SJSA1 (cell line): ENCODE measurements around the gene CHST11. TPM values are rescaled to one million over a fixed set of nuclear protein-coding genes. Genes with fewer than 3 reads are reported as not detected.

Experiments used
- DNase-seq, 2 experiments: peaks; one replicate each; pipeline ENCODE4 v3.0.0-alpha.2; 2015 to 2020; ENCODE audit warnings: low spot score in 2 of 2, low read depth in 1 of 2
- H3K27ac ChIP-seq: fragments of 250-450 bp; sonication (Bioruptor Pico); 2 replicates; pipeline ENCODE4 v1.5.1; 2020; ENCODE audit warnings: mild to moderate bottlenecking, moderate library complexity
- H3K27me3 ChIP-seq: fragments of 250-450 bp; sonication (Bioruptor Pico); replicated peaks from 2 replicates; pipeline ENCODE4 v1.5.1; 2020; ENCODE audit warnings: mild to moderate bottlenecking, moderate library complexity
- H3K36me3 ChIP-seq: fragments of 250-450 bp; sonication (Bioruptor Pico); 2 replicates; pipeline ENCODE4 v1.5.1; 2020; ENCODE audit warnings: mild to moderate bottlenecking
- H3K4me1 ChIP-seq: fragments of 250-450 bp; sonication (Bioruptor Pico); replicated peaks from 2 replicates; pipeline ENCODE4 v1.6.1; 2021; ENCODE audit warnings: mild to moderate bottlenecking
- H3K4me3 ChIP-seq: fragments of 250-450 bp; sonication (Bioruptor Pico); 2 replicates; pipeline ENCODE4 v1.5.1; 2020; ENCODE audit warnings: mild to moderate bottlenecking
- H3K9me3 ChIP-seq: fragments of 250-450 bp; sonication (Bioruptor Pico); replicated peaks from 2 replicates; pipeline ENCODE4 v1.5.1; 2020; ENCODE audit warnings: mild to moderate bottlenecking
- total RNA-seq: library from RNA; depleted of rRNA; stranded (reverse); fragments of >200 nt; shearing (Covaris generic); gene quantifications from 2 replicates; pipeline ENCODE4 v1.2.3, GENCODE V29; 2014

CHST11 gene
- total RNA-seq, 1 experiment from 2014 or later: 0.71 TPM

GRCh38 chr12:104618691-104619090, 161.9 kb downstream of the CHST11 start:
- DNase-seq: no peak
- no peaks in the 10 kb centered on the region for H3K4me1 ChIP-seq
- H3K36me3 ChIP-seq: no peaks in the 10 kb centered on the region
- no peaks in the 10 kb centered on the region for H3K27me3 ChIP-seq
- no peak overlapping the region for H3K27ac ChIP-seq
- H3K4me3 ChIP-seq: no peak overlapping the region
- no peaks in the 10 kb centered on the region for H3K9me3 ChIP-seq

GRCh38 chr12:104619305-104619704, 162.6 kb downstream of the CHST11 start:
- H3K4me1 ChIP-seq: no peaks in the 10 kb centered on the region
- H3K4me3 ChIP-seq: no peak overlapping the region
- H3K27me3 ChIP-seq: no peaks in the 10 kb centered on the region
- H3K27ac ChIP-seq: no peak overlapping the region
- DNase-seq: no peak
- no peaks in the 10 kb centered on the region for H3K9me3 ChIP-seq
- no peaks in the 10 kb centered on the region for H3K36me3 ChIP-seq

GRCh38 chr12:104620837-104621531, 164.2 kb downstream of the CHST11 start:
- Histone ChIP-seq H3K4me1 (no peaks in the 10 kb centered on the region), H3K36me3 (no peaks in the 10 kb centered on the region), H3K27me3 (no peaks in the 10 kb centered on the region), H3K27ac (no peak overlapping the region), H3K4me3 (no peak overlapping the region), H3K9me3 (no peaks in the 10 kb centered on the region)
- no peak for DNase-seq

GRCh38 chr12:104622928-104623327, 166.2 kb downstream of the CHST11 start:
- no peaks in the 10 kb centered on the region for H3K27me3 ChIP-seq
- no peaks in the 10 kb centered on the region for H3K36me3 ChIP-seq
- no peak overlapping the region for H3K27ac ChIP-seq
- H3K4me3 ChIP-seq: no peak overlapping the region
- no peak for DNase-seq
- H3K4me1 ChIP-seq: no peaks in the 10 kb centered on the region
- H3K9me3 ChIP-seq: no peaks in the 10 kb centered on the region

GRCh38 chr12:104623883-104624282, 167.1 kb downstream of the CHST11 start:
- H3K4me1 ChIP-seq: no peaks in the 10 kb centered on the region
- no peaks in the 10 kb centered on the region for H3K9me3 ChIP-seq
- DNase-seq: no peak
- no peaks in the 10 kb centered on the region for H3K36me3 ChIP-seq
- no peak overlapping the region for H3K4me3 ChIP-seq
- no peaks in the 10 kb centered on the region for H3K27me3 ChIP-seq
- no peak overlapping the region for H3K27ac ChIP-seq

- Histone ChIP-seq H3K9me3 (no peaks in the 10 kb centered on the region), H3K27me3 (no peaks in the 10 kb centered on the region), H3K4me3 (no peak overlapping the region), H3K36me3 (no peaks in the 10 kb centered on the region), H3K4me1 (no peaks in the 10 kb centered on the region), H3K27ac (no peak overlapping the region)
- no peak for DNase-seq
Observed at GRCh38 chr12:104624529-104624928, 167.8 kb downstream of the CHST11 start.

- DNase-seq: no peak
- no peaks in the 10 kb centered on the region for H3K27me3 ChIP-seq
- no peaks in the 10 kb centered on the region for H3K4me1 ChIP-seq
- no peaks in the 10 kb centered on the region for H3K36me3 ChIP-seq
- H3K27ac ChIP-seq: no peak overlapping the region
- no peak overlapping the region for H3K4me3 ChIP-seq
- no peaks in the 10 kb centered on the region for H3K9me3 ChIP-seq
Observed at GRCh38 chr12:104626069-104626837, 169.5 kb downstream of the CHST11 start.

GRCh38 chr12:104627231-104627989, 170.7 kb downstream of the CHST11 start:
- no peak overlapping the region for H3K4me3 ChIP-seq
- no peak for DNase-seq
- no peaks in the 10 kb centered on the region for H3K9me3 ChIP-seq

GRCh38 chr12:104627990-104628830, 171.5 kb downstream of the CHST11 start:
- no peak for DNase-seq
- Histone ChIP-seq H3K27ac (no peak overlapping the region), H3K36me3 (no peaks in the 10 kb centered on the region), H3K9me3 (no peaks in the 10 kb centered on the region), H3K4me3 (no peak overlapping the region), H3K4me1 (no peaks in the 10 kb centered on the region), H3K27me3 (no peaks in the 10 kb centered on the region)

More at GRCh38 chr12:104627231-104627989, 170.7 kb downstream of the CHST11 start:
- Histone ChIP-seq H3K4me1 (no peaks in the 10 kb centered on the region), H3K27ac (no peak overlapping the region), H3K36me3 (no peaks in the 10 kb centered on the region), H3K27me3 (no peaks in the 10 kb centered on the region)

GRCh38 chr12:104628831-104629135, 172.0 kb downstream of the CHST11 start:
- H3K27ac ChIP-seq: no peak overlapping the region
- H3K4me1 ChIP-seq: no peaks in the 10 kb centered on the region
- H3K9me3 ChIP-seq: no peaks in the 10 kb centered on the region
- no peaks in the 10 kb centered on the region for H3K27me3 ChIP-seq
- H3K36me3 ChIP-seq: no peaks in the 10 kb centered on the region
- no peak overlapping the region for H3K4me3 ChIP-seq
- no peak for DNase-seq

- H3K9me3 ChIP-seq: no peaks in the 10 kb centered on the region
- DNase-seq: no peak
- no peak overlapping the region for H3K27ac ChIP-seq
- H3K27me3 ChIP-seq: no peaks in the 10 kb centered on the region
- H3K4me1 ChIP-seq: no peaks in the 10 kb centered on the region
- H3K4me3 ChIP-seq: no peak overlapping the region
- no peaks in the 10 kb centered on the region for H3K36me3 ChIP-seq
Observed at GRCh38 chr12:104630230-104630670, 173.5 kb downstream of the CHST11 start.

- Histone ChIP-seq H3K27ac (no peak overlapping the region), H3K4me3 (no peak overlapping the region), H3K9me3 (no peaks in the 10 kb centered on the region), H3K36me3 (no peaks in the 10 kb centered on the region), H3K27me3 (no peaks in the 10 kb centered on the region), H3K4me1 (no peaks in the 10 kb centered on the region)
- no peak for DNase-seq
Observed at GRCh38 chr12:104631867-104632266, 175.1 kb downstream of the CHST11 start.

- Histone ChIP-seq H3K9me3 (no peaks in the 10 kb centered on the region), H3K4me3 (no peak overlapping the region), H3K36me3 (no peaks in the 10 kb centered on the region), H3K27ac (no peak overlapping the region), H3K4me1 (no peaks in the 10 kb centered on the region), H3K27me3 (no peaks in the 10 kb centered on the region)
- no peak for DNase-seq
Observed at GRCh38 chr12:104632724-104633201, 176.0 kb downstream of the CHST11 start.
